Rectal smooth muscle tissue (tissue), 1 donor: Measurements from ENCODE around the gene RINL.
"Not testable (repeated sequence)": the region's sequence is repeated elsewhere in the genome, so short reads cannot be mapped to it uniquely, and the experiment has no call there.

Experiments
- H3K27ac ChIP-seq: one replicate; pipeline ENCODE4 v1.7.0; 2013; ENCODE audit warnings: low read depth, low read length, inconsistent platforms
- H3K27me3 ChIP-seq: one replicate; pipeline ENCODE4 v1.7.0; 2013; ENCODE audit warnings: low read length; ENCODE audit not compliant: control insufficient read depth, insufficient read depth
- H3K36me3 ChIP-seq: one replicate; pipeline ENCODE4 v1.7.0; 2013; ENCODE audit warnings: low read length; ENCODE audit not compliant: control insufficient read depth, insufficient read depth
- H3K4me1 ChIP-seq: one replicate; pipeline ENCODE4 v1.7.0; 2013; ENCODE audit warnings: low read length; ENCODE audit not compliant: control insufficient read depth, insufficient read depth
- H3K4me3 ChIP-seq: one replicate; pipeline ENCODE4 v1.7.0; 2013; ENCODE audit warnings: low read length
- H3K9ac ChIP-seq: one replicate; pipeline ENCODE4 v1.7.0; 2013; ENCODE audit warnings: low read length

The RINL gene

GRCh38 chr19:38899447-38900201 is 21.5 kb upstream of the RINL start, which contains the start of the genes NFKBIB and SIRT2:
TSS of gene NFKBIB (plus strand) at chr19:38899969. CDS start at chr19:38900033, 64 bp downstream.
TSS of gene SIRT2 (minus strand) at chr19:38899618. CDS start at chr19:38899521, 97 bp downstream.
- H3K27me3 ChIP-seq, result no peaks in the 10 kb centered on the region
- peak within 1 kb of the TSS; percentile 90 for H3K9ac ChIP-seq
- H3K36me3 ChIP-seq, result no peaks in the 10 kb centered on the region
- H3K4me3 ChIP-seq, result peak within 1 kb of the TSS; percentile 95
- H3K27ac ChIP-seq, result peak within 1 kb of the TSS; percentile 80
- peaks cover 7% of the 10 kb centered on the region for H3K4me1 ChIP-seq

- peak overlapping the region; percentile 80 for H3K27ac ChIP-seq
- H3K27me3 ChIP-seq, result no peaks in the 10 kb centered on the region
- H3K4me3 ChIP-seq, result peak overlapping the region; percentile 95
- peak overlapping the region; percentile 90 for H3K9ac ChIP-seq
- peaks cover 7% of the 10 kb centered on the region for H3K4me1 ChIP-seq
- no peaks in the 10 kb centered on the region for H3K36me3 ChIP-seq
These were observed 20.8 kb upstream of the RINL start for GRCh38 chr19:38898788-38899446.

GRCh38 chr19:38894968-38895367 is 16.9 kb upstream of the RINL start:
- Histone ChIP-seq H3K27ac (no peak overlapping the region), H3K4me1 (no peaks in the 10 kb centered on the region), H3K4me3 (no peak overlapping the region), H3K9ac (no peak overlapping the region), H3K36me3 (peaks cover 2% of the 10 kb centered on the region), H3K27me3 (no peaks in the 10 kb centered on the region)

- H3K4me1 ChIP-seq, result no peaks in the 10 kb centered on the region
- H3K27me3 ChIP-seq, result no peaks in the 10 kb centered on the region
- no peak overlapping the region for H3K4me3 ChIP-seq
- H3K36me3 ChIP-seq, result peaks cover 16% of the 10 kb centered on the region
- no peak overlapping the region for H3K9ac ChIP-seq
- H3K27ac ChIP-seq, result no peak overlapping the region
These were observed 15.3 kb upstream of the RINL start for GRCh38 chr19:38893341-38893771.

- Histone ChIP-seq H3K27me3 (no peaks in the 10 kb centered on the region), H3K9ac (no peak overlapping the region), H3K4me1 (no peaks in the 10 kb centered on the region), H3K4me3 (no peak overlapping the region), H3K27ac (no peak overlapping the region), H3K36me3 (peaks cover 17% of the 10 kb centered on the region)
These were observed 14.8 kb upstream of the RINL start for GRCh38 chr19:38892841-38893240.

- H3K27me3 ChIP-seq, result no peaks in the 10 kb centered on the region
- H3K4me1 ChIP-seq, result no peaks in the 10 kb centered on the region
- peaks cover 17% of the 10 kb centered on the region for H3K36me3 ChIP-seq
- H3K4me3 ChIP-seq, result no peak overlapping the region
- H3K27ac ChIP-seq, result no peak overlapping the region
- H3K9ac ChIP-seq, result no peak overlapping the region
These were observed 13.7 kb upstream of the RINL start for GRCh38 chr19:38891771-38892170.

GRCh38 chr19:38890686-38891085 is 12.6 kb upstream of the RINL start:
- Histone ChIP-seq H3K27ac (no peak overlapping the region), H3K36me3 (peaks cover 17% of the 10 kb centered on the region), H3K4me1 (peaks cover 3% of the 10 kb centered on the region), H3K9ac (no peak overlapping the region), H3K4me3 (no peak overlapping the region), H3K27me3 (no peaks in the 10 kb centered on the region)

GRCh38 chr19:38889803-38890202 is 11.7 kb upstream of the RINL start:
- Histone ChIP-seq H3K27me3 (no peaks in the 10 kb centered on the region), H3K4me1 (peaks cover 3% of the 10 kb centered on the region), H3K36me3 (peaks cover 17% of the 10 kb centered on the region), H3K27ac (no peak overlapping the region), H3K4me3 (no peak overlapping the region), H3K9ac (no peak overlapping the region)

GRCh38 chr19:38888876-38889275 is 10.8 kb upstream of the RINL start:
- Histone ChIP-seq H3K27ac (no peak overlapping the region), H3K4me3 (no peak overlapping the region), H3K9ac (no peak overlapping the region), H3K4me1 (peaks cover 3% of the 10 kb centered on the region), H3K36me3 (peaks cover 17% of the 10 kb centered on the region), H3K27me3 (no peaks in the 10 kb centered on the region)

- H3K36me3 ChIP-seq, result peaks cover 19% of the 10 kb centered on the region
- H3K27ac ChIP-seq, H3K9ac ChIP-seq, H3K4me1 ChIP-seq, H3K4me3 ChIP-seq, H3K27me3 ChIP-seq: not testable (repeated sequence)
These were observed 6.6 kb upstream of the RINL start for GRCh38 chr19:38884691-38885090.

GRCh38 chr19:38883286-38883685 is 5.2 kb upstream of the RINL start:
- no peak overlapping the region for H3K27ac ChIP-seq
- no peak overlapping the region for H3K4me3 ChIP-seq
- H3K27me3 ChIP-seq, result no peaks in the 10 kb centered on the region
- peaks cover 5% of the 10 kb centered on the region for H3K36me3 ChIP-seq
- peaks cover 3% of the 10 kb centered on the region for H3K4me1 ChIP-seq
- no peak overlapping the region for H3K9ac ChIP-seq

- no peak overlapping the region for H3K4me3 ChIP-seq
- H3K36me3 ChIP-seq, result peaks cover 5% of the 10 kb centered on the region
- H3K9ac ChIP-seq, result no peak overlapping the region
- H3K27ac ChIP-seq, result no peak overlapping the region
- H3K4me1 ChIP-seq, result peaks cover under 1% of the 10 kb centered on the region
- H3K27me3 ChIP-seq, result no peaks in the 10 kb centered on the region
These were observed 3.0 kb upstream of the RINL start for GRCh38 chr19:38880882-38881609.
